GM23248 (cell line): ENCODE results near the gene YOD1.

ENCODE experiments used
- EZH2 ChIP-seq: fragments of 200-600 bp; sonication (generic); IDR thresholded peaks from 2 replicates; pipeline ENCODE4 v1.6.1; 2018; ENCODE audit warnings: antibody characterized with exemption, mild to moderate bottlenecking; ENCODE audit not compliant: insufficient read depth, poor library complexity, severe bottlenecking
- EZH2phosphoT487 ChIP-seq: fragments of 200-600 bp; sonication (generic); IDR thresholded peaks from 2 replicates; pipeline ENCODE4 v1.6.1; 2018; ENCODE audit warnings: antibody characterized with exemption, moderate library complexity, mild to moderate bottlenecking, low read depth; ENCODE audit not compliant: insufficient read depth

- TF ChIP-seq EZH2phosphoT487: no peak
- no peak for TF ChIP-seq EZH2
Observed at GRCh38 chr1:207063014-207063413, 12.0 kb upstream of the YOD1 start.
